HG02759 (cell line): ENCODE results near the gene OR5B21.

Experiments used
- ATAC-seq: cut with Tn5 transposase; IDR thresholded peaks from one replicate; pipeline ENCODE4 v1.9.1; 2021; ENCODE audit warnings: mild to moderate bottlenecking, moderate library complexity; ENCODE audit not compliant: unreplicated experiment

Gene OR5B21

GRCh38 chr11:58494101-58494500, 13.8 kb downstream of the OR5B21 start:
- ATAC-seq = no peak

DNA sequence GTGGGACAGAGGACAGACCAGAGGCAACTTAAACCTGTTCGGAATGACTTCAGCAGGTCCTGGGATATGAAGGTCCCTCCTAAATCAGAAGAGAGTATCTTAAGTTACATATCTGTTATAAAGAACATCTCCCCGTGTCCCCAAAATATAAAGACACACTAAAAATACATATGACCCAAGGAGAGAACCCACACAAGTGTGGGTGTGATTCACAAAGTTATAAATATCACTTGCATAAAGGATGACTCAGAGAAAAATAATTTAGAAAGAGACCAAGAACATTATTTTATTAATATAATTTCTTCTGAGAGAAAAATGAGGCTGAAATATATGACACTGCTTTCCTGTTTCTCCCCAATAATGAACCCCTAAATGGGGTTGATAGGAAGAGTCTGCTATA, 14.2 kb downstream of the OR5B21 start:
- no peak for ATAC-seq

GRCh38 chr11:58490827-58491226, 17.1 kb downstream of the OR5B21 start:
- no peak for ATAC-seq

DNA sequence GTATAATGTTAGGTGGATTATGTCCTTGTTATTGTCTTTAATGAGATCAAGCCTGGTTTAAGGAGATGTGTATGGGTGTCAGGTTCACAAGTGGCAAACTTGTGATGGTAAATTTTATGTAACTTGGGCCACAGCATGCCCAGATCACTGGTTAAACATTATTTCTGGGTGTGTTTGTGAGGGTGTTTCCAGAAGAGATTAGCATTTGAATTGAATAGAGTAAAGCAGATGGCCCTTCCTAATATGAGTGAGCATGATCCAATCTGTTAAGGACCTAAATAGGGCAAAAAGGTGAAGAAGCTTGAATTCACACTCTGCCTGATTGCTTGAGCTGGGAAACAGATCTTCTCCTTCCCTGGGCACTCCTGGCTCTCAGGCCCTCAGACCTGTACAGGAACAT, 20.7 kb downstream of the OR5B21 start:
- ATAC-seq = no peak

DNA sequence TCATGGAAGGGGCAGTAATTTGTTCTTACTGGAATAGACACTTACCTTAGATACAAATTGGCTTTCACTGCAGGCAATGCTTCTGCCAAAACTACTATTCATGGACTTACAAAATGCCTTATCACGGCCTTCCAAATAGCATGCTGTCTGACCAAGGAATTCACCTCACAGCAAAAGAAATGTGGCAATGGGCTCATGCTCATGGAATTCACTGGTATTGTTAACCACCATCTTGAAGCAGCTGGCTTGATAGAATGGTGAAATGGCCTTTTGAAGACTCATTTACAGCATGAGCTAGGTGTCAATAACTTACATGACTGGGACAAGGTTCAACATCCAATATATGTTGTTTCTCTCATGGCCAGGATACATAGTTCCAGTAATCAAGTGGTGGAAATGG, 21.9 kb downstream of the OR5B21 start:
- ATAC-seq = no peak

- no peak for ATAC-seq
Measured at GRCh38 chr11:58471892-58472291, 36.0 kb downstream of the OR5B21 start.

GRCh38 chr11:58466293-58466692, 41.6 kb downstream of the OR5B21 start:
- ATAC-seq = no peak

GRCh38 chr11:58465690-58466089, 42.2 kb downstream of the OR5B21 start:
- ATAC-seq = no peak
